BLaER1 treated with 17β-estradiol and CSF1 and Interleukin-3, amounts not matched to agents 10 nM and 100 nM (cell line): Measurements from ENCODE around the gene PARL.

Experiments used
- H3K27ac ChIP-seq, 11 experiments: shearing (Covaris generic); formaldehyde crosslinking; 2 replicates each; pipeline ENCODE4 v1.8.1; 2022
- H3K27me3 ChIP-seq, 11 experiments: shearing (Covaris generic); formaldehyde crosslinking; 2 replicates each; pipeline ENCODE4 v1.8.1; 2022
- H3K36me3 ChIP-seq, 11 experiments: shearing (Covaris generic); formaldehyde crosslinking; 2 replicates each; pipeline ENCODE4 v1.8.1; 2022
- H3K4me1 ChIP-seq, 10 experiments: shearing (Covaris generic); formaldehyde crosslinking; 2 replicates each; pipeline ENCODE4 v1.8.1; 2022
- H3K4me2 ChIP-seq, 11 experiments: shearing (Covaris generic); formaldehyde crosslinking; 2 replicates each; pipeline ENCODE4 v1.8.1; 2022
- H3K4me3 ChIP-seq, 10 experiments: shearing (Covaris generic); formaldehyde crosslinking; 2 replicates each; pipeline ENCODE4 v1.8.1; 2022
- H3K9ac ChIP-seq, 11 experiments: shearing (Covaris generic); formaldehyde crosslinking; 2 replicates each; pipeline ENCODE4 v1.8.1; 2022
- H3K9me3 ChIP-seq, 11 experiments: shearing (Covaris generic); formaldehyde crosslinking; replicated peaks in 1 of 11; 2 replicates each; pipeline ENCODE4 v1.8.1; 2022
- H4K20me1 ChIP-seq, 11 experiments: shearing (Covaris generic); formaldehyde crosslinking; 2 replicates each; pipeline ENCODE4 v1.8.1; 2022
- Cebpa-rat ChIP-seq, 11 experiments: shearing (Covaris generic); IDR thresholded peaks; 2 replicates each; pipeline ENCODE4 v1.8.1; 2022

Gene PARL

GRCh38 chr3:183782576-183783276 lies 102.0 kb downstream of the PARL start:
- Histone ChIP-seq H3K4me3 (no peak overlapping the region), H4K20me1 (peaks cover 3 to 85% (median 48%) of the 10 kb centered on the region in 11 experiments; a peak in 18 of 22 replicates), H3K9me3 (no peaks in the 10 kb centered on the region), H3K4me1 (peaks cover 0 to 37% (median 8%) of the 10 kb centered on the region in 10 experiments; a peak in 10 of 20 replicates), H3K27me3 (no peaks in the 10 kb centered on the region), H3K9ac (no peak overlapping the region), H3K27ac (peak overlapping the region in 3 of 11 experiments; percentile 6 to 50 (median 17); a peak in 4 of 22 replicates), H3K36me3 (peaks cover 99 to 100% (median 100%) of the 10 kb centered on the region in 11 experiments), H3K4me2 (peak overlapping the region in 2 of 11 experiments; percentile 7 to 65; a peak in 3 of 22 replicates)
- TF ChIP-seq Cebpa-rat (IDR thresholded peaks at IDR 0.05), result no peak

GRCh38 chr3:183781246-183781645 lies 103.4 kb downstream of the PARL start:
- Histone ChIP-seq H4K20me1 (peaks cover 3 to 77% (median 38%) of the 10 kb centered on the region in 11 experiments; a peak in 18 of 22 replicates), H3K4me3 (no peak overlapping the region), H3K36me3 (peaks cover 99 to 100% (median 100%) of the 10 kb centered on the region in 11 experiments), H3K4me2 (no peak overlapping the region), H3K4me1 (peaks cover 0 to 48% (median 11%) of the 10 kb centered on the region in 10 experiments; a peak in 12 of 20 replicates), H3K27me3 (no peaks in the 10 kb centered on the region), H3K9ac (no peak overlapping the region), H3K27ac (no peak overlapping the region), H3K9me3 (no peaks in the 10 kb centered on the region)
- TF ChIP-seq Cebpa-rat (IDR thresholded peaks at IDR 0.05), result no peak

DNA sequence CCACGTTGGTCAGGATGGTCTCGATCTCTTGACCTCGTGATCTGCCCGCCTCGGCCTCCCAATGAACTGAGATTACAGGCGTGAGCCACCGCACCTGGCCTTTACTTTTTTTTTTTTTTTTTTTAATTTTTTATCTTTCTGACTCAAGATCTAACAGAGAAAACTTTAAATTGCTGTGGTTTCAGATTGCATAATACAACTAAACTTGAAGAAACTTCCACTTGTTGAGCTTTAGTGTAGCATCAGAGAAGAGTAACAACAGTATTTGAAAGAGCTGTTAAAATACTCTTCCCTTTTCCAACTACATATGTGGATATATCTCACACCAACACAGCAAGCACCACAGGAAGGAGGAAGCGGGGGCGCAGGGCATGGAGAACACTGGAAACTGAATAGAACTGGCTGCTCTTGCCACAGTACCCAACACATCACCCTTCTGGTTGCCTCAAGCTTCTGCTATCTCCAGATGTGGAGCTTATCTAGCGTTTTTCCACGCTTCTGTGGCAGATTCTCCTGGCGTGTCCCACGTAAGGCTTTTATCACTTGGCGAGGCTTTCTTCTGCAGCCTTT lies 104.7 kb downstream of the PARL start:
- peak overlapping the region in 2 of 11 experiments; percentile 4 to 31; a peak in 2 of 22 replicates for H3K4me2 ChIP-seq
- no peak for TF ChIP-seq Cebpa-rat (IDR thresholded peaks at IDR 0.05)

More for the DNA sequence above, 104.7 kb downstream of the PARL start:
- H3K4me3 ChIP-seq, result no peak overlapping the region
- H3K4me1 ChIP-seq, result peaks cover 0 to 60% (median 14%) of the 10 kb centered on the region in 10 experiments; a peak in 12 of 20 replicates
- peaks cover 99 to 100% (median 100%) of the 10 kb centered on the region in 11 experiments for H3K36me3 ChIP-seq
- peaks cover 0 to 77% (median 39%) of the 10 kb centered on the region in 11 experiments; a peak in 18 of 22 replicates for H4K20me1 ChIP-seq
- no peak overlapping the region for H3K9ac ChIP-seq
- no peak overlapping the region for H3K27ac ChIP-seq
- H3K27me3 ChIP-seq, result no peaks in the 10 kb centered on the region
- no peaks in the 10 kb centered on the region for H3K9me3 ChIP-seq
